Lower lobe of right lung (tissue), 2 donors: Measurements from ENCODE around the gene ELP6. TPM values are rescaled to one million over a fixed set of nuclear protein-coding genes. Genes with fewer than 3 reads are reported as not detected.

Experiments used
- ATAC-seq, 2 donors: fragments of 200-7000 bp; cut with Tn5 transposase; one replicate each; pipeline ENCODE4 v1.9.1; 2020 to 2022; ENCODE audit warnings: mild to moderate bottlenecking in 2 of 2, moderate library complexity in 2 of 2
- DNase-seq: peaks from one replicate; pipeline ENCODE4 v3.0.0-alpha.2; 2020
- H3K27ac ChIP-seq: fragments of 200-600 bp; one replicate; pipeline ENCODE4 v1.8.0; 2022
- H3K27me3 ChIP-seq: fragments of 200-600 bp; one replicate; pipeline ENCODE4 v1.8.0; 2022; ENCODE audit warnings: low read depth
- H3K36me3 ChIP-seq: fragments of 200-600 bp; one replicate; pipeline ENCODE4 v1.8.0; 2022; ENCODE audit warnings: mild to moderate bottlenecking
- H3K4me1 ChIP-seq: fragments of 200-600 bp; one replicate; pipeline ENCODE4 v1.8.0; 2022
- H3K4me3 ChIP-seq: fragments of 200-600 bp; one replicate; pipeline ENCODE4 v1.8.0; 2022; ENCODE audit warnings: mild to moderate bottlenecking
- H3K9me3 ChIP-seq: fragments of 200-600 bp; one replicate; pipeline ENCODE4 v1.8.0; 2022
- CTCF ChIP-seq: fragments of 200-600 bp; IDR thresholded peaks from one replicate; pipeline ENCODE4 v1.8.0; 2022; ENCODE audit warnings: antibody characterized with exemption, mild to moderate bottlenecking
- intact Hi-C: fragments of 100-400 bp; cut with DNase I; formaldehyde crosslinking; loops from one replicate; pipeline ENCODE4 v1.11.0; 2022
- total RNA-seq: library from RNA; stranded (reverse); fragmentation: NEBNext Ultra II Directional; extraction: Animal tissue kit (Norgen Biotek cat#: 25700); gene quantifications from one replicate; pipeline ENCODE4 v1.2.1, GENCODE V29; 2021
- donor health status: DM: no; HTN: yes; CAD: no; lungs with severe emphysema.

Gene ELP6
- total RNA-seq, 1 donor from 2014 or later, result 18.8 TPM

GRCh38 chr3:47541583-47542108, 28.1 kb upstream of the ELP6 start:
- no peak for DNase-seq
- Histone ChIP-seq H3K4me1 (no peaks in the 10 kb centered on the region), H3K27ac (no peak overlapping the region), H3K36me3 (no peaks in the 10 kb centered on the region), H3K27me3 (no peaks in the 10 kb centered on the region), H3K4me3 (no peak overlapping the region), H3K9me3 (no peaks in the 10 kb centered on the region)
- ATAC-seq, result no peak
- intact Hi-C loops, result no loop called here
- TF ChIP-seq CTCF, result no peak

- ATAC-seq (no peak), DNase-seq (no peak)
- Histone ChIP-seq H3K27ac (no peak overlapping the region), H3K9me3 (no peaks in the 10 kb centered on the region), H3K4me1 (no peaks in the 10 kb centered on the region), H3K27me3 (no peaks in the 10 kb centered on the region), H3K36me3 (no peaks in the 10 kb centered on the region), H3K4me3 (no peak overlapping the region)
- TF ChIP-seq CTCF, result no peak
- intact Hi-C loops, result no loop called here
Measured at GRCh38 chr3:47540281-47540680, 26.8 kb upstream of the ELP6 start.

GRCh38 chr3:47536967-47537366, 23.5 kb upstream of the ELP6 start:
- intact Hi-C loops, result no loop called here
- no peak for TF ChIP-seq CTCF
- DNase-seq, result no peak
- Histone ChIP-seq H3K4me1 (no peaks in the 10 kb centered on the region), H3K36me3 (no peaks in the 10 kb centered on the region), H3K9me3 (no peaks in the 10 kb centered on the region), H3K4me3 (no peak overlapping the region), H3K27me3 (no peaks in the 10 kb centered on the region), H3K27ac (no peak overlapping the region)
- ATAC-seq, result no peak

- Histone ChIP-seq H3K36me3 (no peaks in the 10 kb centered on the region), H3K4me1 (no peaks in the 10 kb centered on the region), H3K27me3 (no peaks in the 10 kb centered on the region), H3K27ac (no peak overlapping the region), H3K4me3 (no peak overlapping the region), H3K9me3 (no peaks in the 10 kb centered on the region)
- no peak for TF ChIP-seq CTCF
- intact Hi-C loops, result no loop called here
- DNase-seq (no peak), ATAC-seq (no peak)
Measured at GRCh38 chr3:47536221-47536891, 22.8 kb upstream of the ELP6 start.

GRCh38 chr3:47533996-47534454, 20.5 kb upstream of the ELP6 start:
- Histone ChIP-seq H3K27ac (no peak overlapping the region), H3K9me3 (no peaks in the 10 kb centered on the region), H3K4me3 (no peak overlapping the region), H3K36me3 (no peaks in the 10 kb centered on the region), H3K27me3 (no peaks in the 10 kb centered on the region), H3K4me1 (no peaks in the 10 kb centered on the region)
- DNase-seq, result no peak
- no peak for ATAC-seq
- intact Hi-C loops, result no loop called here
- TF ChIP-seq CTCF, result no peak
